ENCODE measurements around the gene RAMACL.
"Not testable (repeated sequence)": the region's sequence is repeated elsewhere in the genome, so short reads cannot be mapped to it uniquely, and the experiment has no call there.

Gene RAMACL

GRCh38 chr6:166586424-166587156 lies at the start of gene RAMACL:
Gene RAMACL, minus strand, starts transcription at chr6:166586678. Its CDS starts 201 bp downstream, at chr6:166586477.
- in situ Hi-C loops (cut with MboI; ENCODE audit: low sequenced_read_pairs): no loop called here

GRCh38 chr6:166635013-166635970 lies 48.8 kb upstream of the RAMACL start:
- in situ Hi-C loops (cut with MboI; ENCODE audit: low sequenced_read_pairs): no loop called here

- in situ Hi-C loops (cut with MboI; ENCODE audit: low sequenced_read_pairs): not testable (repeated sequence)
These were observed 48.1 kb upstream of the RAMACL start for GRCh38 chr6:166634581-166634980.

- in situ Hi-C loops (cut with MboI; ENCODE audit: low sequenced_read_pairs): no loop called here
These were observed 47.5 kb upstream of the RAMACL start for GRCh38 chr6:166633732-166634535.

- in situ Hi-C loops (cut with MboI; ENCODE audit: low sequenced_read_pairs): no loop called here
These were observed 46.3 kb upstream of the RAMACL start for GRCh38 chr6:166632731-166633130.

- in situ Hi-C loops (cut with MboI; ENCODE audit: low sequenced_read_pairs): no loop called here
These were observed 44.0 kb upstream of the RAMACL start for GRCh38 chr6:166630462-166630861.

GRCh38 chr6:166629628-166630027 lies 43.1 kb upstream of the RAMACL start:
- in situ Hi-C loops (cut with MboI; ENCODE audit: low sequenced_read_pairs): no loop called here

- in situ Hi-C loops (cut with MboI; ENCODE audit: low sequenced_read_pairs): no loop called here
These were observed 41.7 kb upstream of the RAMACL start for GRCh38 chr6:166627875-166628801.

- in situ Hi-C loops (cut with MboI; ENCODE audit: low sequenced_read_pairs): no loop called here
These were observed 40.8 kb upstream of the RAMACL start, which contains the start of gene RPS6KA2 for GRCh38 chr6:166627033-166627874. Gene RPS6KA2, minus strand, starts transcription at chr6:166627251. Its CDS starts 232 bp downstream, at chr6:166627019.

GRCh38 chr6:166626177-166627032 lies 39.9 kb upstream of the RAMACL start:
- in situ Hi-C loops (cut with MboI; ENCODE audit: low sequenced_read_pairs): no loop called here

GRCh38 chr6:166625356-166625755 lies 38.9 kb upstream of the RAMACL start:
- in situ Hi-C loops (cut with MboI; ENCODE audit: low sequenced_read_pairs): no loop called here

- in situ Hi-C loops (cut with MboI; ENCODE audit: low sequenced_read_pairs): no loop called here
These were observed 37.8 kb upstream of the RAMACL start for GRCh38 chr6:166624275-166624674.

GRCh38 chr6:166623318-166623717 lies 36.8 kb upstream of the RAMACL start:
- in situ Hi-C loops (cut with MboI; ENCODE audit: low sequenced_read_pairs): no loop called here

GRCh38 chr6:166621114-166621540 lies 34.6 kb upstream of the RAMACL start:
- in situ Hi-C loops (cut with MboI; ENCODE audit: low sequenced_read_pairs): no loop called here

GRCh38 chr6:166620478-166621113 lies 34.1 kb upstream of the RAMACL start:
- in situ Hi-C loops (cut with MboI; ENCODE audit: low sequenced_read_pairs): no loop called here

GRCh38 chr6:166619912-166620311 lies 33.4 kb upstream of the RAMACL start:
- in situ Hi-C loops (cut with MboI; ENCODE audit: low sequenced_read_pairs): no loop called here
